WTC11 (cell line): ENCODE measurements around the gene SCN9A. TPM values are rescaled to one million over a fixed set of nuclear protein-coding genes. Genes with fewer than 3 reads are reported as not detected.

ENCODE experiments used
- ATAC-seq: fragments of 200-7000 bp; cut with Tn5 transposase; 2 replicates; pipeline ENCODE4 v1.10.0; 2021; ENCODE audit warnings: mild to moderate bottlenecking, moderate library complexity
- CTCF ChIA-PET: fragments of 300-600 bp; sonication (Branson Sonifier 250); formaldehyde crosslinking; loops from one replicate; lab custom pipeline; 2021; ENCODE audit warnings: antibody characterized with exemption; lab: Charles Lee
- POLR2A ChIA-PET: fragments of 350-600 bp; sonication (Branson Sonifier 250); formaldehyde crosslinking; loops from one replicate; lab custom pipeline; 2021; ENCODE audit warnings: antibody characterized with exemption; lab: Charles Lee
- DNase-seq: peaks from one replicate; pipeline ENCODE4 v3.0.0; 2021; ENCODE audit warnings: low spot score
- H3K27ac Mint-ChIP-seq: 2 replicates; pipeline ENCODE4 v1.8.0; 2021; ENCODE audit warnings: mixed read lengths
- H3K27me3 Mint-ChIP-seq: 2 replicates; pipeline ENCODE4 v1.8.0; 2021; ENCODE audit warnings: low read depth, mild to moderate bottlenecking, moderate library complexity, mixed read lengths
- H3K36me3 Mint-ChIP-seq: 2 replicates; pipeline ENCODE4 v1.8.0; 2021; ENCODE audit warnings: mixed read lengths
- H3K4me1 Mint-ChIP-seq: 2 replicates; pipeline ENCODE4 v1.8.0; 2022; ENCODE audit warnings: mixed read lengths
- H3K4me3 Mint-ChIP-seq: 2 replicates; pipeline ENCODE4 v1.8.0; 2021; ENCODE audit warnings: mild to moderate bottlenecking, moderate library complexity, mixed read lengths
- H3K9me3 Mint-ChIP-seq: 2 replicates; pipeline ENCODE4 v1.8.0; 2021; ENCODE audit warnings: mixed read lengths
- CBFB ChIP-seq: sonication (generic); formaldehyde crosslinking; IDR thresholded peaks from 2 replicates; pipeline ENCODE4 v1.8.1; 2022; ENCODE audit warnings: mild to moderate bottlenecking, low read depth, missing genetic modification reagents
- CREB1 ChIP-seq: sonication (generic); formaldehyde crosslinking; IDR thresholded peaks from 2 replicates; pipeline ENCODE4 v1.8.0; 2023; ENCODE audit warnings: mild to moderate bottlenecking, missing genetic modification reagents
- ETV6 ChIP-seq: sonication (generic); formaldehyde crosslinking; IDR thresholded peaks from 2 replicates; pipeline ENCODE4 v1.8.1; 2022; ENCODE audit warnings: mild to moderate bottlenecking, missing genetic modification reagents
- NFE2L1 ChIP-seq: sonication (generic); formaldehyde crosslinking; IDR thresholded peaks from 2 replicates; pipeline ENCODE4 v1.8.1; 2023; ENCODE audit warnings: missing genetic modification reagents
- NR2C2 ChIP-seq: sonication (generic); formaldehyde crosslinking; IDR thresholded peaks from 2 replicates; pipeline ENCODE4 v1.8.0; 2022; ENCODE audit warnings: mild to moderate bottlenecking, missing genetic modification reagents
- PRRX2 ChIP-seq: fragments of 250-450 bp; sonication (Bioruptor Pico); IDR thresholded peaks from 2 replicates; pipeline ENCODE4 v1.8.0; 2021; ENCODE audit warnings: mild to moderate bottlenecking
- RORB ChIP-seq: fragments of 250-450 bp; sonication (Bioruptor Pico); IDR thresholded peaks from 2 replicates; pipeline ENCODE4 v1.9.0; 2021; ENCODE audit warnings: mild to moderate bottlenecking
- ZNF219 ChIP-seq: sonication (generic); formaldehyde crosslinking; IDR thresholded peaks from 2 replicates; pipeline ENCODE4 v1.8.0; 2023; ENCODE audit warnings: missing genetic modification reagents, mild to moderate bottlenecking, borderline replicate concordance
- ZNF416 ChIP-seq: fragments of 250-450 bp; sonication (Bioruptor Pico); IDR thresholded peaks from 2 replicates; pipeline ENCODE4 v1.9.0; 2021; ENCODE audit warnings: mild to moderate bottlenecking, inconsistent platforms
- total RNA-seq: library from RNA; stranded (reverse); gene quantifications from 3 replicates; pipeline ENCODE4 v1.2.3, GENCODE V29; 2021
- TF ChIP-seq, protein P1 (sequence below): fragments of 250-450 bp; sonication (Bioruptor Pico); IDR thresholded peaks from 2 replicates; pipeline ENCODE4 v1.9.0; 2021; ENCODE audit warnings: mild to moderate bottlenecking, borderline replicate concordance
- TF ChIP-seq, protein P2 (sequence below): sonication (generic); formaldehyde crosslinking; IDR thresholded peaks from 2 replicates; pipeline ENCODE4 v1.8.0; 2022; ENCODE audit warnings: mild to moderate bottlenecking, missing genetic modification reagents
- TF ChIP-seq, protein P3 (sequence below): fragments of 250-450 bp; sonication (Bioruptor Pico); conservative IDR thresholded peaks from 2 replicates; pipeline ENCODE4 v1.9.0; 2021; ENCODE audit warnings: mild to moderate bottlenecking
- TF ChIP-seq, protein P4 (sequence below): sonication (generic); formaldehyde crosslinking; IDR thresholded peaks from 2 replicates; pipeline ENCODE4 v1.8.1; 2022; ENCODE audit warnings: low read depth, missing genetic modification reagents, borderline replicate concordance
- TF ChIP-seq, protein P5 (sequence below): fragments of 200-600 bp; IDR thresholded peaks from 2 replicates; pipeline ENCODE4 v1.8.0; 2022; ENCODE audit warnings: antibody characterized with exemption
- TF ChIP-seq, protein P6 (sequence below): fragments of 250-450 bp; sonication (Bioruptor Pico); IDR thresholded peaks from 2 replicates; pipeline ENCODE4 v1.8.0; 2021; ENCODE audit warnings: mild to moderate bottlenecking

SCN9A gene
- total RNA-seq, 1 experiment from 2014 or later = 7.3 TPM

DNA sequence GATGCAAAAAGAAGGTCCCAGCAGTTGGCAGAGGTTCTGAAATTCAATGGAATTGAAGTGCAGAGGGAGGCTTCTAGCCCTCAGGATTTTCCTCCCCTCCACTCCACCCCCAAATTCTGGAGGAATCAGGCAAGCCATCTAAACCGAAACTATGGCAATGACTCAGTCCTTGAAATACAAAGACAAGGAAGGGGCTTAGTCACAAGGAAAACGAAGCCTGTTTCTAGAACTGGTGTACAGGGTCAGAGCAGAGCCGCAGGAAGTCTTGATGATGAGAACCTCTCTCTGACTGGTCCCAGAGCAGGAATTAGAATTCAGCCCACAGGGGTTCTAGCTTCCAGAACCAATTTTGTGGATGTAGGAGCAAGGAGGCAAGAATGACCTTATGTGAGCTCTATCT is 136.2 kb downstream of the SCN9A start (continued):
- TF ChIP-seq, protein P1, sequence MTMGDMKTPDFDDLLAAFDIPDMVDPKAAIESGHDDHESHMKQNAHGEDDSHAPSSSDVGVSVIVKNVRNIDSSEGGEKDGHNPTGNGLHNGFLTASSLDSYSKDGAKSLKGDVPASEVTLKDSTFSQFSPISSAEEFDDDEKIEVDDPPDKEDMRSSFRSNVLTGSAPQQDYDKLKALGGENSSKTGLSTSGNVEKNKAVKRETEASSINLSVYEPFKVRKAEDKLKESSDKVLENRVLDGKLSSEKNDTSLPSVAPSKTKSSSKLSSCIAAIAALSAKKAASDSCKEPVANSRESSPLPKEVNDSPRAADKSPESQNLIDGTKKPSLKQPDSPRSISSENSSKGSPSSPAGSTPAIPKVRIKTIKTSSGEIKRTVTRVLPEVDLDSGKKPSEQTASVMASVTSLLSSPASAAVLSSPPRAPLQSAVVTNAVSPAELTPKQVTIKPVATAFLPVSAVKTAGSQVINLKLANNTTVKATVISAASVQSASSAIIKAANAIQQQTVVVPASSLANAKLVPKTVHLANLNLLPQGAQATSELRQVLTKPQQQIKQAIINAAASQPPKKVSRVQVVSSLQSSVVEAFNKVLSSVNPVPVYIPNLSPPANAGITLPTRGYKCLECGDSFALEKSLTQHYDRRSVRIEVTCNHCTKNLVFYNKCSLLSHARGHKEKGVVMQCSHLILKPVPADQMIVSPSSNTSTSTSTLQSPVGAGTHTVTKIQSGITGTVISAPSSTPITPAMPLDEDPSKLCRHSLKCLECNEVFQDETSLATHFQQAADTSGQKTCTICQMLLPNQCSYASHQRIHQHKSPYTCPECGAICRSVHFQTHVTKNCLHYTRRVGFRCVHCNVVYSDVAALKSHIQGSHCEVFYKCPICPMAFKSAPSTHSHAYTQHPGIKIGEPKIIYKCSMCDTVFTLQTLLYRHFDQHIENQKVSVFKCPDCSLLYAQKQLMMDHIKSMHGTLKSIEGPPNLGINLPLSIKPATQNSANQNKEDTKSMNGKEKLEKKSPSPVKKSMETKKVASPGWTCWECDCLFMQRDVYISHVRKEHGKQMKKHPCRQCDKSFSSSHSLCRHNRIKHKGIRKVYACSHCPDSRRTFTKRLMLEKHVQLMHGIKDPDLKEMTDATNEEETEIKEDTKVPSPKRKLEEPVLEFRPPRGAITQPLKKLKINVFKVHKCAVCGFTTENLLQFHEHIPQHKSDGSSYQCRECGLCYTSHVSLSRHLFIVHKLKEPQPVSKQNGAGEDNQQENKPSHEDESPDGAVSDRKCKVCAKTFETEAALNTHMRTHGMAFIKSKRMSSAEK (CRISPR knock-in tag) = no peak
- TF ChIP-seq CBFB = no peak
- no peak for TF ChIP-seq NR2C2 (CRISPR knock-in tag)
- TF ChIP-seq PRRX2 (CRISPR knock-in tag) = no peak
- TF ChIP-seq, protein P2, sequence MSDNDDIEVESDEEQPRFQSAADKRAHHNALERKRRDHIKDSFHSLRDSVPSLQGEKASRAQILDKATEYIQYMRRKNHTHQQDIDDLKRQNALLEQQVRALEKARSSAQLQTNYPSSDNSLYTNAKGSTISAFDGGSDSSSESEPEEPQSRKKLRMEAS (CRISPR knock-in tag) = no peak
- TF ChIP-seq ETV6 (CRISPR knock-in tag) = no peak
- TF ChIP-seq RORB (CRISPR knock-in tag) = no peak
- TF ChIP-seq, protein P3, sequence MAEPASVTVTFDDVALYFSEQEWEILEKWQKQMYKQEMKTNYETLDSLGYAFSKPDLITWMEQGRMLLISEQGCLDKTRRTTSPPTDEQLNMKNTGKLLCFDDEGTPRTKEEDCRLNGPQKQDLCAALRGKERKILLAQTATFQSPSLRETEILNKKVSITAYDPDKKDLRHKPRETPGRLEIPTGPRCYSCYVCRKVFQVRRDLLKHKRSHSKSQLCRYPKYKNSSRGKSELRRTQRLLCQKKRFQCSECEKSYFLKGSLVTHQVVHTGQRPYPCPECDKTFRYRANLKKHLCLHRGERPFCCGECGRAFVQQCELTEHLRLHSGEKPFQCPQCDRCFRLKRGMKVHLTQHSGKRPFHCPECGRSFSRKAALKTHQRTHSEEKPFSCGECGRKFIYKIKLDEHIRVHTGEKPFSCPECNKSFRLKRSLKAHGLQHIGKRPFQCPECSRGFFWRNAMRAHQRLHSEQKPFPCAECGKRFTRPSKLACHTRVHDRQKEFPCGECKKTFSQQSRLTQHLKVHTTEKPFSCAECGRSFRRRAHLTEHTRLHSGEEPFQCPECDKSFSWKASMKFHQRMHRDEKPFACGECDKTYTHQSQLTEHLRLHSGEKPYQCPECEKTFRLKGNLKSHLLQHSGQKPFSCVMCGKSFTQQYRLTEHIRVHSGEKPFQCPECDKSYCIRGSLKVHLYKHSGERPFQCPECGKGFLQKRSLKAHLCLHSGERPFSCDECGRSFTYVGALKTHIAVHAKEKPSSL (CRISPR knock-in tag) = no peak
- TF ChIP-seq, protein P4, sequence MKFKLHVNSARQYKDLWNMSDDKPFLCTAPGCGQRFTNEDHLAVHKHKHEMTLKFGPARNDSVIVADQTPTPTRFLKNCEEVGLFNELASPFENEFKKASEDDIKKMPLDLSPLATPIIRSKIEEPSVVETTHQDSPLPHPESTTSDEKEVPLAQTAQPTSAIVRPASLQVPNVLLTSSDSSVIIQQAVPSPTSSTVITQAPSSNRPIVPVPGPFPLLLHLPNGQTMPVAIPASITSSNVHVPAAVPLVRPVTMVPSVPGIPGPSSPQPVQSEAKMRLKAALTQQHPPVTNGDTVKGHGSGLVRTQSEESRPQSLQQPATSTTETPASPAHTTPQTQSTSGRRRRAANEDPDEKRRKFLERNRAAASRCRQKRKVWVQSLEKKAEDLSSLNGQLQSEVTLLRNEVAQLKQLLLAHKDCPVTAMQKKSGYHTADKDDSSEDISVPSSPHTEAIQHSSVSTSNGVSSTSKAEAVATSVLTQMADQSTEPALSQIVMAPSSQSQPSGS (CRISPR knock-in tag) = no peak

DNA sequence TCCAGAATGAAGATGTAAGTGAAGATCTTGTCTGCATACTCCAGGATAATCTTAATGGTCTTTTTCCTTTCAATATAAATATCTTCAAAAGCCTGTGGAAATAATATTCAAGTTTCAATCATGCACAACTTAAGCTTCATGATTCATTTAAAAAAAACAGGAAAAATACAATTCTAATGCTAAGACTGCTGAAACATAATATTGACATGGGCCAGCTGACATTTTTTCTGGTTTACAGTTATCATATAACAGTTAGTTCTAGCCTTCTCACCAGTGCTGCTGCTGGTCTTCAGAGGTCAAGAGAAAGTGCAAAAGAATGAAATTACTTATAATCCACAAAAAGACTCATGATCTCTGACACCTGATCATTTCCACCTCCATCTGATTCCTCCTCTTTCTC is 137.6 kb downstream of the SCN9A start:
- ATAC-seq = no peak
- CTCF ChIA-PET = no interaction called here
- H3K27ac Mint-ChIP-seq = no peak overlapping the region

DNA sequence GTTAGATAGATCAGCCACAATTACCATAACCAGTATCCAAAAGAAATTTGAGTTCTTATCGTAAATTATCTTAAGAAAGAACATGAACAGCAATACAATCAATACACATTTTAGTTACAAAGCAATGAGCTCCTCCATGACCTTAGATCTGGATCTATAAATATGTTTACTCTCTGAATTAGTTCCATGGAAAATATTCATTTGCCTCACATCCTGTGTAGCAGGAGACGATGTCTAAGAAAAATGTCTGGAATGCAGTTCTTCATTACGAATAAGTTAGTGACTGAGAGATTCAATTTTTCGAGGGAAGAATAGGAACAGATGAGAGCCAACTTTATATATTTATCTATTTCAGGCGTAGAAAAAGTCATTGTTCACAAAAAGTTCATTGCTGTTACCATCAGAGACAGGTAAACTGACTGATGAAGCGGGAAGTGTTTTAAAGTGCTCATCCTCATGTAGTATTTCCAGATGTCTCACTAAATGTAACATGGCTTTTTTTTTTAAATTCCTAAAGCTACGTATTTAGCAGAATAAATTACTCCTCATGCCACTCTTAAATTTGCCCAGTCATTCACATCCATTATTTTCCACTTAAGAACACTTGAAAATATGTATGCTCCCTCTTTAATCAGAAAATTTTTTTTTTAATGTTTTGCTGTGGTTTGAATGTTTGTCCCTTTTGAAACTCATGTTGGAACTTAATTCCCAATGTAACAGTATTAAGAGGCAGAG is 141.5 kb downstream of the SCN9A start:
- ChIA-PET CTCF (no interaction called here), POLR2A (no interaction called here)
- TF ChIP-seq, protein P5, sequence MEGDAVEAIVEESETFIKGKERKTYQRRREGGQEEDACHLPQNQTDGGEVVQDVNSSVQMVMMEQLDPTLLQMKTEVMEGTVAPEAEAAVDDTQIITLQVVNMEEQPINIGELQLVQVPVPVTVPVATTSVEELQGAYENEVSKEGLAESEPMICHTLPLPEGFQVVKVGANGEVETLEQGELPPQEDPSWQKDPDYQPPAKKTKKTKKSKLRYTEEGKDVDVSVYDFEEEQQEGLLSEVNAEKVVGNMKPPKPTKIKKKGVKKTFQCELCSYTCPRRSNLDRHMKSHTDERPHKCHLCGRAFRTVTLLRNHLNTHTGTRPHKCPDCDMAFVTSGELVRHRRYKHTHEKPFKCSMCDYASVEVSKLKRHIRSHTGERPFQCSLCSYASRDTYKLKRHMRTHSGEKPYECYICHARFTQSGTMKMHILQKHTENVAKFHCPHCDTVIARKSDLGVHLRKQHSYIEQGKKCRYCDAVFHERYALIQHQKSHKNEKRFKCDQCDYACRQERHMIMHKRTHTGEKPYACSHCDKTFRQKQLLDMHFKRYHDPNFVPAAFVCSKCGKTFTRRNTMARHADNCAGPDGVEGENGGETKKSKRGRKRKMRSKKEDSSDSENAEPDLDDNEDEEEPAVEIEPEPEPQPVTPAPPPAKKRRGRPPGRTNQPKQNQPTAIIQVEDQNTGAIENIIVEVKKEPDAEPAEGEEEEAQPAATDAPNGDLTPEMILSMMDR = no peak
- TF ChIP-seq CREB1 (no peak), ZNF219 (CRISPR knock-in tag) (no peak), NFE2L1 (CRISPR knock-in tag) (no peak)
- TF ChIP-seq, protein P6, sequence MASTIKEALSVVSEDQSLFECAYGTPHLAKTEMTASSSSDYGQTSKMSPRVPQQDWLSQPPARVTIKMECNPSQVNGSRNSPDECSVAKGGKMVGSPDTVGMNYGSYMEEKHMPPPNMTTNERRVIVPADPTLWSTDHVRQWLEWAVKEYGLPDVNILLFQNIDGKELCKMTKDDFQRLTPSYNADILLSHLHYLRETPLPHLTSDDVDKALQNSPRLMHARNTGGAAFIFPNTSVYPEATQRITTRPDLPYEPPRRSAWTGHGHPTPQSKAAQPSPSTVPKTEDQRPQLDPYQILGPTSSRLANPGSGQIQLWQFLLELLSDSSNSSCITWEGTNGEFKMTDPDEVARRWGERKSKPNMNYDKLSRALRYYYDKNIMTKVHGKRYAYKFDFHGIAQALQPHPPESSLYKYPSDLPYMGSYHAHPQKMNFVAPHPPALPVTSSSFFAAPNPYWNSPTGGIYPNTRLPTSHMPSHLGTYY = no peak
- Mint-ChIP-seq H3K27me3 (no peaks in the 10 kb centered on the region), H3K4me1 (peaks cover 6% of the 10 kb centered on the region; the same call in 1 of the 2 replicates), H3K9me3 (no peaks in the 10 kb centered on the region), H3K36me3 (no peaks in the 10 kb centered on the region), H3K4me3 (no peak overlapping the region), H3K27ac (0 out of 2 replicates have a peak overlapping the region, but pooled peaks have one; percentile 9)
- ATAC-seq (no peak), DNase-seq (no peak)

More for the DNA sequence above, 137.6 kb downstream of the SCN9A start:
- no peaks in the 10 kb centered on the region for H3K36me3 Mint-ChIP-seq
- DNase-seq = no peak
- H3K27me3 Mint-ChIP-seq = no peaks in the 10 kb centered on the region
- peaks cover 3% of the 10 kb centered on the region; the same call in 1 of the 2 replicates for H3K4me1 Mint-ChIP-seq
- no peaks in the 10 kb centered on the region for H3K9me3 Mint-ChIP-seq
- H3K4me3 Mint-ChIP-seq = no peak overlapping the region
- POLR2A ChIA-PET = no interaction called here
- TF ChIP-seq ZNF416 = no peak
- TF ChIP-seq RORB (CRISPR knock-in tag) = no peak
